AG09309 (cell line): Measurements from ENCODE around the gene OTUD1.

Experiments used
- DNase-seq: peaks from one replicate; pipeline ENCODE4 v3.0.0-alpha.2; 2010; ENCODE audit warnings: low read depth
- H3K4me3 ChIP-seq: 2 replicates; pipeline ENCODE4 v1.5.1; 2011; ENCODE audit warnings: mild to moderate bottlenecking, low read depth, low read length, moderate library complexity; ENCODE audit not compliant: control insufficient read depth
- TF ChIP-seq, protein P1 (sequence below): IDR thresholded peaks from 2 replicates; pipeline ENCODE4 v1.5.1; 2011; ENCODE audit warnings: mild to moderate bottlenecking, low read depth, low read length, inconsistent platforms; ENCODE audit not compliant: insufficient read depth, control insufficient read depth; ENCODE audit errors: missing control alignments

Gene OTUD1

DNA sequence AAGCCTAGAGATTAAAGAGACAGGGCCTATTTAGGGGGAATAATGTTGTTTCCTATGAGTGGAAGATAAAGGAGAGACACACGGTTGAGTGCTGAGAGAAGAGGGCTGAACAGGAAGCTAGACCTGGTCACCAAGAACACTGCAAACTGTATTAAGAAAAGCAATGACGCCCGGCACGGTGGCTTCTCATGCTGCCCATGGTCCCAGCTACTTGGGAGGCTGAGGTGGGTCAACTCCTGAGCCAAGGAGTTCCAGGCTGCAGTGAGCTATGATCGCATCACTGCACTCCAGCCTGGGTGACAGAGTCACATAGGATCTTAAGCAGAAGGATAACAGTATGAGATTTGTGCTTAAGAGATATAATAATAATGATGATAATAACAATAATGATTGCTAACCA, 19.7 kb upstream of the OTUD1 start:
- no peak for DNase-seq
- TF ChIP-seq, protein P1, sequence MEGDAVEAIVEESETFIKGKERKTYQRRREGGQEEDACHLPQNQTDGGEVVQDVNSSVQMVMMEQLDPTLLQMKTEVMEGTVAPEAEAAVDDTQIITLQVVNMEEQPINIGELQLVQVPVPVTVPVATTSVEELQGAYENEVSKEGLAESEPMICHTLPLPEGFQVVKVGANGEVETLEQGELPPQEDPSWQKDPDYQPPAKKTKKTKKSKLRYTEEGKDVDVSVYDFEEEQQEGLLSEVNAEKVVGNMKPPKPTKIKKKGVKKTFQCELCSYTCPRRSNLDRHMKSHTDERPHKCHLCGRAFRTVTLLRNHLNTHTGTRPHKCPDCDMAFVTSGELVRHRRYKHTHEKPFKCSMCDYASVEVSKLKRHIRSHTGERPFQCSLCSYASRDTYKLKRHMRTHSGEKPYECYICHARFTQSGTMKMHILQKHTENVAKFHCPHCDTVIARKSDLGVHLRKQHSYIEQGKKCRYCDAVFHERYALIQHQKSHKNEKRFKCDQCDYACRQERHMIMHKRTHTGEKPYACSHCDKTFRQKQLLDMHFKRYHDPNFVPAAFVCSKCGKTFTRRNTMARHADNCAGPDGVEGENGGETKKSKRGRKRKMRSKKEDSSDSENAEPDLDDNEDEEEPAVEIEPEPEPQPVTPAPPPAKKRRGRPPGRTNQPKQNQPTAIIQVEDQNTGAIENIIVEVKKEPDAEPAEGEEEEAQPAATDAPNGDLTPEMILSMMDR, result no peak
- H3K4me3 ChIP-seq, result no peak overlapping the region

DNA sequence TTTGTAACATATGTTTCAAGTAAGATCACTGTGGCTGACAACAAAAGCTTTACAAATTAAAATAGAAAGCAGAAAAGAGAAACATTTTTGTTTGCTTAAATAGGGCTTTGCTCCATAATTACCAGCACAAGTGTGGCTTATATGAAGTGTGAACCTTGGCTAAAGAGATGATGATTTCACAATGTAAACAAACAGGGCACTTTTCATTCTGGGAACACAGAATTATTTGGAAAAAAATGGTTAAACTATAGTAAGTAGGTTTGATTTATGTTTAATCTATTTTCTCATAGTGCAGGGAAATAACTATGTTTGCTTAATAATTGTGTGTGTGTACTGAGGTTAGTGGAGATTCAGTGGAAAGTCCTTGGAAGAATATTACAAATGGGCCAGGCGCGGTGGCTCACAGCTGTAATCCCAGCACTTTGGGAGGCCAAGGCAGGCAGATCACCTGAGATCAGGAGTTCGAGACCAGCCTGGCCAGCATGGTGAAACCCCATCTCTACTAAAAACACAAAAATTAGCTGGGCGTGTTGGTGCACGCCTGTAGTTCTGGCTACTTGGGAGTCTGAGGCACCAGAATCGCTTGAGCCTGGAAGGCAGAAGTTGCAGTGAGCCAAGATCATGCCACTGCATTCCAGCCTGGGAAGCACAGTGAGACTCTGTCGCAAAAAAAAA, 19.1 kb upstream of the OTUD1 start:
- TF ChIP-seq, protein P1, result no peak
- no peak overlapping the region for H3K4me3 ChIP-seq
- DNase-seq, result no peak

DNA sequence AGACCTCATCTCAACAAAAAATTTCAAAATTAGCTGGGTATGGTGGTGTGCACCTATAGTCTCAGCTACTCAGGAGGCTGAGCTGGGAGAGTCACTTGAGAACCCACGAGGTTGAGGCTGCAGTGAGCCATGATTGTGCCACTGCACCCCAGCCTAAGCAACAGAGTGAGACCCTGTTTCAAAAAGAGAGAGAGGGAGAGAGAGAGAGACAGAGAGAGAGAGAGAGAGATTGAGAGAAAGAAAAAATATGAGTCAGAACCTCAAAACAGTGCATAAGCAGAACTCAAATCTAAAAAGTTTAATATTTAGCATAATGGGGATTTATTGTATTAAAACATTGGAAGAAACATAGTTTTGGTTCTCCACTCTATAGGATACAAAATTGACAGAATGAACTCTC, 17.5 kb upstream of the OTUD1 start:
- no peak overlapping the region for H3K4me3 ChIP-seq
- TF ChIP-seq, protein P1, result no peak
- DNase-seq, result no peak

DNA sequence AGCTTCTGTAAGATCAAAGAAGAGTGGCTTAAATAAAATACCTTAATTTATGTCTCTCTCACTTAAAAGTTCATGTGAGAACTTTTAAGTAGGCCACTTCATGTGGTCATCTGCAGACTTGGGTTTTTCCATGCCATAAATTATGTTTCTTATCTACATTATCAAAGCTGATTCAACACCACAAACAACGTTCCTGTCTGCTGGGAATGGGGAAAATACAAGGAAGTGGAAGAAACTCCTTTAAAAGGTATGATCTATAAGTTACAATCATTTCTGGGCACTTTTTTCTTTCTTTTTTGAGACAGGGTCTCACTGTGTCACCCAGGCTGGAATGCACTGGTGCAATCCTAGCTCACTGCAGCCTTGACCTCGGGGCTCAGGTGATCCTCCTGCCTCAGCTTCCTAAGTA, 16.9 kb upstream of the OTUD1 start:
- H3K4me3 ChIP-seq, result no peak overlapping the region
- TF ChIP-seq, protein P1, result no peak
- no peak for DNase-seq

DNA sequence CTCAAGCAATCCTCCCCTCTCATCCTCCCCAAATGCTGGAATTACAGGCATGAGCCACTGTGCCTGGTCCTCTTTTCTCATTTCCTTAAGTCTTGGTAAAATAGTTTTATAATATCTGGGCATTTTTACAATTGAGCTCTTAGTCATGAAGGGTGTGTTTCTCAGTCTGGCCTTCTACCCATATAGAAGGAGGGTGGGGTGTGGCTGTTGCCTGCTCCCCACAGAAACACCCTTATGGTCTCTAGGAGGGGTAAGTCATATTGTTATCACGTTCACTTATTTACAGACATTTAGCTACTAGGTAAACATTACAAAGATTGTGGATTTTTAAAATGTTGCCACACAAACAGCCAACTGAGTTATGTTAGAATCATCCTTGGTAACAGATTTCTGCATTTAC, 6.7 kb upstream of the OTUD1 start:
- TF ChIP-seq, protein P1, result no peak
- no peak overlapping the region for H3K4me3 ChIP-seq
- no peak for DNase-seq

DNA sequence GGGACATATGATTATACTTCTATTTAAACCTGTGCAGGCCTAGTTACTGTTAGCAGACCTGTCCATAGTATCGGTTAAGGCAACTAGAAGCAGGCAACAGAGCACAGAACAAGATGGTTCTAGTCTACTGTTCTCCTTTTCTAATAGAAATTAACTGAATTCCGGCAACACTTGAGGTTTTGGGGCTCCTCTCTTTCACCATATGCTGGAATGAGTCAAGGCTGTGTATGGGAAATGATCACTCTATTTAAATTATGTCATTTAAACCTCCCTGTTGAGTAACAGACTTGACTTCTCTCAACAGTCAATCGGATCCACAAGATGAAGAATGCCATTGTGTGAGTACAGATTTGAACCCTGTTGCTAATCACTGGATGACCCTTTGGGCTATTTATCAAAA, 6.2 kb upstream of the OTUD1 start:
- no peak overlapping the region for H3K4me3 ChIP-seq
- no peak for DNase-seq
- TF ChIP-seq, protein P1, result no peak
